GM19099 (cell line): Measurements from ENCODE around the gene ALKBH5.

Experiments
- POLR2A ChIP-seq: IDR thresholded peaks from 3 replicates; pipeline ENCODE4 v1.6.1; 2011; ENCODE audit warnings: low read depth; ENCODE audit not compliant: insufficient read length; ENCODE audit errors: extremely low read depth

Gene ALKBH5

GRCh38 chr17:18251204-18251603 lies 67.6 kb downstream of the ALKBH5 start:
- no peak for TF ChIP-seq POLR2A

- no peak for TF ChIP-seq POLR2A
Observed at GRCh38 chr17:18252160-18252559, 68.5 kb downstream of the ALKBH5 start.

DNA sequence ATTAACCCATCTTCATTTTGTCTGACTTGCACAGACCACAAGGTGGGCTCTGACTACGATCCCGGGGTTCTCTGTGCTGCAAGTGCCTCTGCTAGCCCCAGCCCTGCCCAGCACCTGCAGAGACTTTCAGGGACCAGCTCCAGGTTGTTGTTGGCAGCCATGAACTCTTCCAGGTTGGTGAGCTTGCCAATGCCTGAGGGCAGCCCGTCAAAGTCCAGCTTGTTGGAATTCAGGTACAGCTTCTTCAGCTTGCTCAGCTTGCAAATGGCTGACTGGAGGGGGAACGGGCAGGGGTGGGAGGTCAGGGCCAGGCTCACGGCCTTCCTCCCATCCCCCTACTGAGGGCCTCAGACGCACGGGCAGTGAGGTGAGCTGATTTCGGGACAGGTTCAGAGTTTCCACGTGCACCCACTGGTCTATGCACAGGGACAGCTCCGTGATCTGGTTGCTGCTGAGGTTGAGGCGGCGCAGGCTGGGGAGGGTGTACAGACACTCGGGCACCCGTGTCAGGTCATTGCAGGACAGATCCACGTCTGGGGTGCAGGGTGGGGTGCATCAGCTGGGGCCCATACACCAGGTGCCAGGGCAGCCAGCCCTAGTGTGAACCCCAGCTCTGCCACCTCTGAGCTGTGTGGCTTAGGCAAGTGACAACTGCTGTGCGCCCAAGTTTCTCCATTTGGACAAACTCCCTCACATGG lies 69.7 kb downstream of the ALKBH5 start:
- TF ChIP-seq POLR2A: no peak

GRCh38 chr17:18253947-18254821 lies 70.6 kb downstream of the ALKBH5 start:
- TF ChIP-seq POLR2A: no peak

- TF ChIP-seq POLR2A: no peak
Observed at GRCh38 chr17:18254888-18255649, 71.4 kb downstream of the ALKBH5 start.

DNA sequence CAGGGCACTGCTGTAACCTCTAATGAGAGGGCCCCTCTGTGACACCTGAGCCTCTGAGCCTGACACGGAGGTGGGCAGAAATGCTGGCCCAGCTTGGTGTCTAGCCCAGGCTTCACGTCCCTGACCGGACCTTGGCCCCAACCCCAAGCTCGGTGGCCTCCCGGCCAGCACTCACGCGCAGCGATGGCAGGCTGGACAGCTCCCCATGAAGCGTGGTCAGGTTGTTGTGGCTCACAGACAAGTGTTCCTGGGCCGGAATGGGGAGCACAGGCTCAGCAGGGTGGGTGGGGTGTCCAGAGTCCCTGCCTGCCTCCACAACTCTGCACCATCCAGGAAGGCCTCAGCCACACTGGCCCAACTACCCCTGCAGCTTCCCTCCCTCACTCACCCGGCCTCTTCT lies 72.7 kb downstream of the ALKBH5 start:
- TF ChIP-seq POLR2A: no peak

DNA sequence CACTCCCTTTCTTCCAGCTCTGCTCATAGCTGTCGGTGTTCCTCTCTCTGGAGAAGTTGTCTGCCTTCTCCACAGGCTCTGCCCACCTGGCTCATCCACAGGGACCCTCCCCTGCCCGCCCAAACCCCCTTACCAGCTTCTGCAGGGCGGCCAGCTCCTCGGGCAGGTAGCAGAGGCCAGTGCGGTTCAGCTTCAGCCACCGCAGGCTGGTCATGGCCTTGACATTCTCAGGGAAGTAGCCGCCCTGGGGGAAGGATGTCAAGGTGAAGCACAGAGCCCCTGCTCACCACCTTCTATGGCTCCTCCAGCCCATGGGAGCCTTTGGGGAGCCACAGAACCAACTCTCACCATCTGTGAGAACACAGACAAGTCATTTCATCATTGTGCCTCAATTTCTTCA lies 73.1 kb downstream of the ALKBH5 start:
- no peak for TF ChIP-seq POLR2A

DNA sequence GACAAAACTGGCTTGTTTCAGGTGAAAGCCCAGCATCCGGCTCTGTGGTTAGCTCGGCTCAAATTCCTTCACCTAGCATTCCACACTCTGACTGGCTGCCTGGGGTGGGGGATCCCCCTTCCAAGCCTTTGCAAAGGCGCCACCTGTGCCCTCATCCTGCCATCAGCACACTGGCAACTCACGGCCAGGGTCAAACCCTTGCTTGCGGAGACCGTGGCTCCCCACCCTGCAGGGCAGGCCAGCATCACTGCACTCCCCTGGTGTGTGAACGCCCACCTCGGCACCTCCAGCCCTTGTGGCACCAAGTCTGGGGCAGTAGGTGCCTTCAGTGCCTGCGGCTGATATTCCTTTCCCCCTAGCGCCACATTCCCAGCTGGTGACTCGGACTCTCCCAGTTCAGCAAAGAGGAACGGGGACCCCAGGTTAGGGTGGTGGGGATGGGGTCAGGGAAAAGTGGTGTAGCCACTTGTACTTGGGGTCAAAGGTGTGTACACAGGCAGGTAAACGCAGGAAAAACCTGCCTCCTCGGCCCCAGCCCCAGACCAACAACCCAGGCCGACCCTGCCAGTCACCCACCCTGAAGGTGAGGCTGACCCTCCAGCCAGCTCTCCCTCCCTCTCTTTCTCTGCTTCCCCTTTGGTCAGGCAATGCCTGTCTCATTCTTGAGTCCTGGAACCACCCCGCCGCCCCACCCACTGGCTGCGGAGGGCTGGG lies 73.8 kb downstream of the ALKBH5 start:
- no peak for TF ChIP-seq POLR2A

GRCh38 chr17:18257982-18258355 lies 74.3 kb downstream of the ALKBH5 start:
- peak; percentile 30 for TF ChIP-seq POLR2A

DNA sequence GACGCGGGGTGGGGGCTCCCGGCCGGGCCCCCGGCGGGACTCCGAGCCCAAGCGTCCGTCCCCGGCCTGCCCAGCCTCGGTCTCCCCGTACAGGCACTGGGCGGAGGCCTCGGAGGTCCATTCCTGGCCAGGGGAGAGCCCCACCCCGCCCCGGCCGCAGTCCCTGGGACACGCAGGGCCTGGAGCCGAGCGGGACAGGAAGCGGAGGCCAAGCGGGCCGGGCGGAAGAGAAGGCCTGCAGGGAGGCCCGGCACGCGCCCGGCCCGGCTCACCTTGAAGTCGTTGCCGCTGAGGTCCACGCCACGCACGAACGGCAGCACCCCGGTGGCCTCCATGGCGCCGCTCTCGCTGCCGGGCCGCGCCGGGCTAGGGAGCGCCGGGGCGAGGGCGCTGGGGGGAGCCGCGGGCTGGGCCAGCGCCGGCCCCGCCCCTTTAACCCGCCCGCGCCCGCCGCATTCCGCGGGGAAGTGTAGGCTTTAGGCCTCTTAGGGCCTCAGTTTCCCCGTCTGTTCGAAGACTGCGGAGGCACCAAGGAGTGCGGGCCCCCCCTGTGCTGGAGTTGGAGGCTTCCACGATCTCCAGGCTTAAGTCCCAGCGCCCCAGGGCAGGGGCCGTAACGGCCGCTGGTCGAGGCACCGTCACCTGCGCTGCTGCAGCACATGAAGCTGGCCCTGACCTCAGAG lies 74.9 kb downstream of the ALKBH5 start, which contains the start of gene FLII:
Gene FLII, minus strand, starts transcription at position 383 of the 683 bp plus-strand sequence. Its CDS starts 48 bp downstream, at position 335.
- TF ChIP-seq POLR2A: peak; percentile 71
